Sciatic nerve (tissue), 2 donors: ENCODE data around the gene STPG2. TPM values are rescaled to one million over a fixed set of nuclear protein-coding genes. Genes with fewer than 3 reads are reported as not detected.
A peak's percentile ranks its signal among the peaks of the same experiment; 100 is the strongest.

ENCODE experiments used
- ATAC-seq: fragments of 200-7000 bp; cut with Tn5 transposase; one replicate; pipeline ENCODE4 v1.9.1; 2020; ENCODE audit warnings: mild to moderate bottlenecking, moderate library complexity
- DNase-seq: peaks from one replicate; pipeline ENCODE4 v3.0.0-alpha.2; 2020; ENCODE audit warnings: low spot score
- intact Hi-C: fragments of 100-400 bp; cut with DNase I; formaldehyde crosslinking; loops from one replicate; pipeline ENCODE4 v1.14.2; 2022
- total RNA-seq: library from RNA; stranded (reverse); fragmentation: NEBNext Ultra II Directional; extraction: Animal tissue kit (Norgen Biotek cat#: 25700); gene quantifications from one replicate; pipeline ENCODE4 v1.2.1, GENCODE V29; 2021
- donor health status: DM: no; HTN: no; CAD: no.
- donor health status: DM: no; HTN: no; CAD: no.

STPG2 gene
- total RNA-seq, 1 donor from 2014 or later, result 1.5 TPM

GRCh38 chr4:98101988-98102387 lies 41.3 kb downstream of the STPG2 start:
- DNase-seq, result no peak
- no peak for ATAC-seq
- intact Hi-C loops, result loop anchor here (2.0 kb wide), 1 partner anchor 77 kb away; no protein-coding TSS in a partner anchor

DNA sequence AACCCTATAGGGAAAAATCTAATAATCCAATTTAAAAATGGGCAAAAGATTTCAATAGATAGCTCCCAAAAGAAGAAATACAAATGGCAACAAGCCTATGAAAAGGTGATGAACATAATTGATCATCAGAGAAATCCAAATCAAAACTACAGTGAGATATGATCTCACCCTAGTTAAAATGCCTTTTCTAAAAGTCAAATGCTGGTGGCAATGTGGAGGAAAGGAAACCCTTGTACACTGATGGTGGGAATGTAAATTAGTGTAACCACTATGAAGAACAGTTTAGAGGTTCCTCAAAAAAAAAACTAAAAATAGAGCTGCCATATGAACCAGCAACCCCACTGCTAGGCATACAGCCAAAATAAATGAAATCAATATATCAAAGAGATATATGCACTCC lies 44.5 kb downstream of the STPG2 start:
- intact Hi-C loops, result no loop called here
- DNase-seq (no peak), ATAC-seq (no peak)

DNA sequence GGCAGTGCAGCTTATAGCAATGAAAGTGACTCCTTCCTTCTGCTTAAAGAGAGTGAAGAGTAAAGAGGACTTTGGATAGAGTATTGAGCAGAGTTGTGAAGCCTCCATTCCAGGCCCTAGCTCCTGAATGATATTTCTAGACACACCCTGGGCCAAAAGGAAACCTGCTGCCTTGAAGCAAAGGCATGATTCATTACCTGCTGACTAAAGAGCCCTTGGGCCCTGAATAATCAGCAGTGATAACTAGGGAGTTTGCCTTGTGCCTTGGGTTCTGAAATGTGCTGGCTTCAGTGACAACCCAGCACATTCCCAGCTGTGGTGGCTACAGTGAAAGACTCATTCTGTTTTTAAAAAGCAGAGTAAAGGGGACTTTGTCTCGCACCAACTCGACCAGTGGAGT lies 49.2 kb downstream of the STPG2 start:
- no peak for ATAC-seq
- DNase-seq, result no peak
- intact Hi-C loops, result no loop called here

GRCh38 chr4:98093662-98094061 lies 49.6 kb downstream of the STPG2 start:
- DNase-seq, result no peak
- intact Hi-C loops, result no loop called here
- no peak for ATAC-seq

- ATAC-seq (no peak), DNase-seq (no peak)
- intact Hi-C loops, result no loop called here
Observed at GRCh38 chr4:98092833-98093439, 50.3 kb downstream of the STPG2 start.

- intact Hi-C loops, result no loop called here
- DNase-seq (no peak), ATAC-seq (no peak)
Observed at GRCh38 chr4:98081936-98082335, 61.3 kb downstream of the STPG2 start.

GRCh38 chr4:98068495-98068894 lies 74.8 kb downstream of the STPG2 start:
- intact Hi-C loops, result no loop called here
- DNase-seq (no peak), ATAC-seq (no peak)

DNA sequence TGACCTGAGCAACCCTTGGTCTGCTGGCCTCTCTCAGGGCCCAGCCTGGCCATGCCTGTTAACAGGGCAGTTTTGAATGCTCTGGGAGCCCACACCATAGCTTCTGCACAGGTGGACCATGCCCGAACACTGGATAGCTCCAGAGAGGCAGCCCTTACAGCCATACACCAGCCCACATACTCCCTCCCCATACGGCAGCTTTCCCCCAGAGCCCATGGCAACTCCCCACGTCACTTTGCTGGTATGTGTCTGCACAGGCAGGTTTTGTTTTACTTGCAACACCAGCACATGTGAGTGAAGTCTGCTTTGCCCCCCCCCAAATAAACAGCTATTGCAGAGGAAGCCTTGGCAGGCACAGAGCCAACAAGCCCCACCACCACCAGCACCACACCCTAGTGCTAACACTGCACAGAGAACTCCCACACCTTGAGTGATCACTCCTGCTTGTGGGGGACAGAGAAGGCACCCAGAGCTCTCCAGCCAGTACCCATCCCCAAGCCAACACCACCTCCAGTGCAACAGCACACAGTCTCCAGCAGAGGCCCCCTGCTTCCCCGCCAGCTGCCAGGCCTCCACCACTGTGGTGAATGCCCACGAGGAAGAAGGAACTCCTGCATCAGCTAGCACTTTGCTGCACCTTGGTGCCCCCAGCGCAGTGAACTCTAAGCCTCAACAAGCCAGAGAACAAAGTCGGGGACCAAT lies 87.3 kb downstream of the STPG2 start:
- intact Hi-C loops, result no loop called here
- ATAC-seq (no peak), DNase-seq (no peak)

GRCh38 chr4:98046665-98047064 lies 96.6 kb downstream of the STPG2 start:
- intact Hi-C loops, result no loop called here
- DNase-seq (no peak), ATAC-seq (peak; percentile 15)

- intact Hi-C loops, result no loop called here
- ATAC-seq, result no peak
- DNase-seq, result no peak
Observed at GRCh38 chr4:98030059-98030458, 113.2 kb downstream of the STPG2 start.

DNA sequence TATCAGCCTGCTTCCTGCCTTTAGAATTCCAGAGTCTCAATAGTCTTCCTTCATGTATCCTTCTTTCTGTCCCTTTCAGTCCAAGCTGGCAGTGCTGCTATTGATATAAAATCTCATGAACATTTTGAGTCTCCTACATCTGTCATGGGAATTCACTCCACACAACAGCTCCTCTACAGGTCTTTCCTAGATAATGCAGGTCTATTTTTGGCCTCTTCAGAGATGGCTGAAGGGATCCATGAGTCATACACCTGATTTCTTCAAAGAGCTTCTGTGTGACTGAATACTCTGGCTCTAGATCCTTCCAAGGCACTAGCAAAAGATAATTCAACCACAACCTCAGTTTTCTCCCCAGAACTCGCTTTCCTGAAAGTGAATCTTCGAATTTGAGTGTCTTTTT lies 115.4 kb downstream of the STPG2 start:
- intact Hi-C loops, result no loop called here
- ATAC-seq, result no peak
- no peak for DNase-seq

GRCh38 chr4:98026362-98026761 lies 116.9 kb downstream of the STPG2 start:
- intact Hi-C loops, result no loop called here
- no peak for ATAC-seq

DNA sequence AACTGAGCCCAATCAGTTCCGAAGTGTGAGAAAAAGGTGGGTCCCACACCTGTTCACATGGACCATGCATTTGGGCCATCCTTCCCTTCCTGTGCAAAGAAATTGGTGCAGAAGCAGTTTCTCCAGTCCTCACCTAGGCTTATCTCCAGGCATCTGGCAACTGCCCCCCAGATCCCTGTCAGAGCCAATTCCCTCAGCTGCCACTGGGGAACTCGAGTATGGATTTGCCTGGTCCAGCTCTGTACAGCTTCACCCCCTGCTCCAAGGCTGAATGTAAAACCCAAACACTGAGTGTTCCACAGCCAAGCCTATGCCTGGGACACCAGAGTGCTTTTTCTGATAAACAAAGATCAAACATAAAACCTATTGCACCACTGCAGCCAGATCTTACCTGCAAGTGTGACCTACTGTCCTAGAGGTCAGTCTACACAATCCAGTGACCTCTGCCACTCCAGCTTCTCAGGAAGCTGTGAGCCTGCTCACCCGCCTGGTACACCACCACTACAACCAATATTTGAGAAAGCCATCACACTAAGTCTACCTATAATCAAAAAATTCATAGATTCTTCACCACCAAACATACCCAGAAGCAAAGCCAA lies 136.4 kb downstream of the STPG2 start:
- no peak for DNase-seq
- no peak for ATAC-seq
- intact Hi-C loops, result no loop called here

More at GRCh38 chr4:98026362-98026761, 116.9 kb downstream of the STPG2 start:
- DNase-seq, result no peak

DNA sequence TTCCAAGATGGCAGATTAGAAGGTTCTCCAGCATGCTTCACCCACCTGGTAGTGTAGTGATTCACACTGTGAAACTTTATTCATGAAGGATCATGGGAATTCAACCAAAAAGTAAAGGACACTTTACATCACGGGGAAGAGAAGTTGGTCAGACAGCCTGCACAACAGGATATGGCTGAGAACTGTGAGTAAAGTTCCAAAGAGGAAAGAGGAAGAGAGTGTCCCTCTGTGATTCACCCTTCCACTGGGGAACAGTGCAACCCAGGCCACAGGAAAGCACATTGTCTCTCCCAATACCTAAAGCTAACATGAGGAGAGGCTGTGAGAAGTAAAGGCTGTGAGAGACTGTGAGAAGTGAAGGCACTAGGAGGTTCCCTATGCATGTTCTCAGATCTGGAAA lies 137.2 kb downstream of the STPG2 start:
- ATAC-seq, result no peak
- intact Hi-C loops, result no loop called here
- DNase-seq, result no peak

GRCh38 chr4:98000940-98001339 lies 142.3 kb downstream of the STPG2 start:
- no peak for DNase-seq
- no peak for ATAC-seq
- intact Hi-C loops, result no loop called here

DNA sequence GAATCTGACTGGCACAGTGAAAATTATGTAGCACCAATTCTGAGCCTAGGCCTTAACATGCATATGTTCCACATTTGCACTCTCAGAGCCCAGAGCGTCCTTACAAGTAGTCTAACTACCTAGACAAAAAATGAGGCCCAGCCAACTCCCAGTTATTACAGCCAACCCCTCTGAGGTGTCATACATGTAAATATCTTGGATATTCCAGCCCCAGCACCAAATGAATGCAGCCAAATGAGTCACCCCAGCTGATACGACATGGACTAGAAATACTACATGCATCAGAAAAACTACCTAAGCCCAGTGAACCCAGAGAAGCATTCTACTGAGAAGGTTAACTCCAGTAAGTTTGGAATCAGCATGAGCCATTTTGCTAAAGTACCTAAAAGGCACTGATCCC lies 145.1 kb downstream of the STPG2 start:
- DNase-seq, result no peak
- no peak for ATAC-seq
- intact Hi-C loops, result no loop called here

- ATAC-seq (no peak), DNase-seq (no peak)
- intact Hi-C loops, result no loop called here
Observed at GRCh38 chr4:97994765-97995465, 148.4 kb downstream of the STPG2 start.

- intact Hi-C loops, result no loop called here
- DNase-seq, result no peak
- ATAC-seq, result no peak
Observed at GRCh38 chr4:97990409-97990808, 152.9 kb downstream of the STPG2 start.

DNA sequence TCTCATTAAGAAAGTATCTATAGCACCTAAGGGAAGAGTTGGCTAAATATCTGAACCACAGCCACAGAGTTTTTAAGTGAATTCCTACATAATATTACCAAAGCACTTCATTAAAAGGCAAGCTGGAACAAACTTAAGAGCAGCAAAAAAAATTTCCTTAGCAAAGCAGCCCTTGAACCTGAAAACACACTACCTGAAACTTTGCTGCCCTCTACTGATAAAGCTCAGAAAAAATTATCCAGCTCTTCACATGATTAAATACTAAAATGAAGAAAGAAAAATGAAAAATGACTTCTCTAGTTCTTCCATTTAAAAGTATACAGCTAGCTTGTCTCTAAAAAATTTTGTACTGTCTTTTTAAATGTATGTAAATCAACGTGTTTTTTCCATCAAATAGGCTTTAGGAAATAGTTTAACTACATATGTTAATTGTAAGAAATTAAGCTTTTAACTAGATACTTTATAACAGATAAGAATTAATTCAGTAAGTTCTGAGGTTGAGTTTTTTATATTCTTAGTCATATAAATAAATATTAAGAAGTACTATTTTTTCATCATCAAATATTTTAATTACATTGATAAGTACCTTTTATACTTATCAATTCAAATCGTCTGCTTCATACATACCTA lies 156.1 kb downstream of the STPG2 start:
- intact Hi-C loops, result no loop called here

More for the DNA sequence above, 156.1 kb downstream of the STPG2 start:
- DNase-seq (no peak), ATAC-seq (no peak)
